SK-N-MC (cell line): ENCODE data around the gene NDUFC1.

ENCODE experiments used
- EZH2 ChIP-seq: fragments of 200-600 bp; sonication (generic); IDR thresholded peaks from one replicate; pipeline ENCODE4 v1.6.1; 2017; ENCODE audit warnings: antibody characterized with exemption
- FOXP2 ChIP-seq: optimal IDR thresholded peaks from 2 replicates; pipeline ENCODE3; 2011; ENCODE audit warnings: mild to moderate bottlenecking, moderate library complexity; ENCODE audit not compliant: insufficient read depth; ENCODE audit errors: extremely low read length, control extremely low read depth
- POLR2AphosphoS5 ChIP-seq: IDR thresholded peaks from 2 replicates; pipeline ENCODE4 v1.6.1; 2012; ENCODE audit warnings: mild to moderate bottlenecking, low read depth, low read length, borderline replicate concordance

DNA sequence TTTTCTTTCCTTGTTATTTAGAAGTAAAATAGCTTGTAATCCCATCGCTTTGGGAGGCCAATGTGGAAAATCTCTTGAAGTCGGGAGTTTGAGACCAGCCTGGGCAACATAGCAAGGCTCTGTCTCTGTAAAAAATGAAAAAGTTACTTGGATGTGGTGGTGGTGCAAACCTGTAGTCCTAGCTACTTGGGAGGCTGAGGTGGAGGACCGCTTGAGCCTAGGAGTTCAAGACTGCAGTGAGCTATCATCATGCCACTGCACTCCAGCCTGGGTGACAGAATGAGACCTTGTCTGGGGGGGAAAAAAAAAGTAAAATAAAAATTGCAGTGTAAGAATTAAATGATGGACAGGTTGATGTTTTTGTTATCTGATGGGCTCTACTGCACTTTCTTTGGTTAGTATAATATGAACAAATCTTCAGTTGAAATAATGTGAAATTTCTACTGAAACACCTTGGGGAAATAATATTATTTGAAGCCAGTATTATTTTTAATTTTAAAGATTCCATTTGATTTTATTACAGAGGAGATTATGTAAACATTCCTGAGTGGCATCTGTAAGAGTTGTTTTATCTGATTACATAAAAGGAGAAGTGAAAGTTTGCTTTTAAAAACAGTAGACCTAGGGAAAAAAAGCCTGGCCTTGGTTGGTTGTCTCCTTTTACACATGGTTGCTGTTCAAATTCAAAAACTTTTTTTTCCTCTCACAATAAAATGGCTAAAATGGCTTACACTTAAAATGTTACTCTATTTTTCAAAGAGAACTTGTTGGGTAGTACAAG, 10.5 kb upstream of the NDUFC1 start:
- TF ChIP-seq POLR2AphosphoS5 (no peak), FOXP2 (no peak), EZH2 (no peak)
